Measurements from ENCODE around the gene SLC29A3.
"Not testable (repeated sequence)": the region's sequence is repeated elsewhere in the genome, so short reads cannot be mapped to it uniquely, and the experiment has no call there.

Gene SLC29A3

GRCh38 chr10:71284544-71285179 lies 34.4 kb upstream of the SLC29A3 start:
- DNase-seq: no peak

DNA sequence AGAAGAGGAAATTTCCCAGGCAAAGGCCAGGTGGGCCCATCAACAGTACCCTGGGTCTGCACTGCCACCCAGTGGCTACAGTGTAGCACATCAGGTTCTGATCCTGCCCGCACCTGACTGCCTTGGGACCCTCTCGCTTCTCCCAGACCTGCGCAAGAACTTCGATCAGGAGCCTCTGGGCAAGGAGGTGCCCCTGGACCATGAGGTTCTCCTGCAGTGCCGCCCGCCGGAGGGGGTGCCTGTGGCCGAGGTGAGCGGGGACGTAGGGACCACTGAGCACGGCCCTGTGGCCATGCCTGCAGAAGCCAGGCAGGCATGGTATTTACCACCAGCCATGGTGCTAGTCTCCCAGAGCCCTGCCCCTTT lies 33.9 kb upstream of the SLC29A3 start:
- DNase-seq: peak; percentile 1 to 12

DNA sequence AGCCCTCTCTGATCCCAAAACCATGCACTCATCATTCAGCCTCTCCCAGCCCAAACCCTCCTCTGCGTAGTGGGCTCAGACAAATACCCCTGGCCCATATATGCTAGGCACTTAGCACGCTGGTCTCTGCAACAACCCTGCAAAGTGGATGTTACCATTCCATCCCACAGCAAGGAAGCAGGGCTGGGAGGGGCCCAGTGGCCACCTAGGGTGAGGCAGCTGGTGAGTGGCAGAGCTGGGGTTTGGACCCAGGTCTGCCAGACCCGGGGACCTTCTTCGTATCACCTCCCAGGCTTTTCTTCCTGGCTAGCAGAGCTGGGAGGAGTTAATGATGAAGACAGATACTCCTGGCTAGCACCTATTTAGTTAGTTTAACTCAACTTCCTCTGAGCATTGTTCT lies 33.1 kb upstream of the SLC29A3 start:
- DNase-seq: no peak

GRCh38 chr10:71286521-71287294 lies 32.4 kb upstream of the SLC29A3 start:
- DNase-seq: no peak

DNA sequence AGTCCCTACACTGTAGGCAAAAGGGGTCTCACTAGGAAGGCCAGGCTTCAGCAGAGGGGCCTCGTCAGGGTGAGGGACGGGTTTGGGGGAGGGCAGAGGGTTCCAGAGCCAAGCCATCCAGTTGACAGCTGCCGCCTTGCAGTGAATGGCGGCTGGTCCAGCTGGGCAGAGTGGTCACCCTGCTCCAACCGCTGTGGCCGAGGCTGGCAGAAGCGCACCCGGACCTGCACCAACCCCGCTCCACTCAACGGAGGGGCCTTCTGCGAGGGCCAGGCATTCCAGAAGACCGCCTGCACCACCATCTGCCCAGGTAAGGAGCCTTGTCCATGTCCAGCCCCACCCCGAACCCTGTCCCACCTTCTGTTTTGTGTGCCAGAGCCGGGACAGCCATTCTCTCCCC lies 31.6 kb upstream of the SLC29A3 start:
- DNase-seq: no peak

- DNase-seq: no peak
Measured at GRCh38 chr10:71288461-71288860, 30.6 kb upstream of the SLC29A3 start.

DNA sequence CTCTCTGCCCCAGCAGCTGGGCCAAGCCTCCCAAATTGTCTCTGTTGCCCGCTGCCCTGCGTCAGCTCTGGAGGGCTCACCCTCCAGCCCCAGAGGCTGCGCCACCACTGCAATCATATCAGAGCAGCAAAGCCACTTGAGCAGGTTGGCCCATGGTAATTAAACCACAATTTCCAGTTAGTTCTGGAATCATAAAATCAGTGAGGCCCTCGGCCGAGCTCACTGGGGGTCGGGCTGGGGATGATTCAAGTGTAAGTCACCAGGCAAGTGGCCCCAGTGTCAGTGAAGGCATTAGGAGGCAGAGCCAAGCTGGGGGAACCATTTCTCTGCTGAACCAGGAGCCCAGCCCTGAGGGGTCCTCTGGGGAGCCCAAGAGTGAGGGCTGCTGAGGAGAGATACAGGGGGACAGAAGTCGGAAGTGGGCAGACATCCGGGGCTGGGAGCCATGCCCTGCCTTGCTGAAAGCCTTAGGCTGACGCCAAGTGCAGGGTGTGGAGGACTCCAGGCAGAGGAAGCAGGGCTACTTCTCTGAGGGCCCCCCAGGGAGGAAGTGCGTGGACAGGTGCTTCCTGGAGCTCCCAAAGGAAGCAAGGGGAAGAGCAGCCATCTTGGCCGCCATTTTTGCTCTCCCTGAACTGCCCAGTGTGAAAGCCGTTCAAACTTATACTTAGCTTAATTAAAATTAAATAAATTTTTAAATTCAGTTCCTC lies 29.5 kb upstream of the SLC29A3 start:
- no peak for DNase-seq

DNA sequence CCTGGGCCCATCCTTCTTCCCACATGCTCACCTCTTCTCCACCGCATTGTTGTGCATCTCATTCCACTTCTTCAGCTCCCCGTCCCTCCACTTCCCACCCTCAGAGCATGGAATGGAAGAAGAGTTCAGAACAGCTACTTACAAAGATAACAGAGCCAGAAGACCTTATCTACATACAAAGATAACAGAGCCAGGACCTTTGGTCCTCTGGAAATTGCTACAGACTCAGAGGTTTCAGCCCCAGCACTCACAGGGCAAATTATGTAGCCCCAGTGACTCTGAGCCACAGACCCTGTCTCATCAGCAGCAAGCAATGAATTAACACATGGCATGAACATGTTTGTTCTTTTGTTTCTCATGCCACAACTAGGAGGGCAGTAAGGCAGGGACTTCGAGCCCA lies 28.7 kb upstream of the SLC29A3 start:
- no peak for DNase-seq

DNA sequence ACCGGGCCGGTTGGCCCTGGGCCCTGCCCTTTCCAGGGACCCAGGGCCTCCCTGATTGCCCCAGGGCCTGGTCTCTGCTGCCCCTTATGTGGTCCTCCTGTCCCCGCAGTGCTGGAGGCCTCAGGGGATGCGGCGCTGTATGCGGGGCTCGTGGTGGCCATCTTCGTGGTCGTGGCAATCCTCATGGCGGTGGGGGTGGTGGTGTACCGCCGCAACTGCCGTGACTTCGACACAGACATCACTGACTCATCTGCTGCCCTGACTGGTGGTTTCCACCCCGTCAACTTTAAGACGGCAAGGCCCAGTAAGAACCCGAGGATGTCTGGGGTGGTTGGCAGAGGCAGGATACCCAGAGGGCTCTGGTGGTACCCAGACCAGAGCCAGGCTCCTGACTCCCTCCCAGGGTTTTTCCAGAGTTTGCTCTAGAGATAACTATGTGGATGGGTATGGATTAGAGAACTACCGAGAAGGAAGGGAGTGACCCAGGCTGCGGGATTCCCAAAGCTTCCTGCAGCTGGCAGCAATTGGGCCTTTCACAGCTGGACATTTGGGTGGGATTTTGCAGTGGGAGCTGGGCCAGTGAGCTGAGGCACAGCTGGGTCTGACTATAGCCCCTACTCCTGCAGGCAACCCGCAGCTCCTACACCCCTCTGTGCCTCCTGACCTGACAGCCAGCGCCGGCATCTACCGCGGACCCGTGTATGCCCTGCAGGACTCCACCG lies 28.1 kb upstream of the SLC29A3 start:
- DNase-seq: no peak

- no peak for DNase-seq
Measured at GRCh38 chr10:71291528-71291900, 27.5 kb upstream of the SLC29A3 start.

DNA sequence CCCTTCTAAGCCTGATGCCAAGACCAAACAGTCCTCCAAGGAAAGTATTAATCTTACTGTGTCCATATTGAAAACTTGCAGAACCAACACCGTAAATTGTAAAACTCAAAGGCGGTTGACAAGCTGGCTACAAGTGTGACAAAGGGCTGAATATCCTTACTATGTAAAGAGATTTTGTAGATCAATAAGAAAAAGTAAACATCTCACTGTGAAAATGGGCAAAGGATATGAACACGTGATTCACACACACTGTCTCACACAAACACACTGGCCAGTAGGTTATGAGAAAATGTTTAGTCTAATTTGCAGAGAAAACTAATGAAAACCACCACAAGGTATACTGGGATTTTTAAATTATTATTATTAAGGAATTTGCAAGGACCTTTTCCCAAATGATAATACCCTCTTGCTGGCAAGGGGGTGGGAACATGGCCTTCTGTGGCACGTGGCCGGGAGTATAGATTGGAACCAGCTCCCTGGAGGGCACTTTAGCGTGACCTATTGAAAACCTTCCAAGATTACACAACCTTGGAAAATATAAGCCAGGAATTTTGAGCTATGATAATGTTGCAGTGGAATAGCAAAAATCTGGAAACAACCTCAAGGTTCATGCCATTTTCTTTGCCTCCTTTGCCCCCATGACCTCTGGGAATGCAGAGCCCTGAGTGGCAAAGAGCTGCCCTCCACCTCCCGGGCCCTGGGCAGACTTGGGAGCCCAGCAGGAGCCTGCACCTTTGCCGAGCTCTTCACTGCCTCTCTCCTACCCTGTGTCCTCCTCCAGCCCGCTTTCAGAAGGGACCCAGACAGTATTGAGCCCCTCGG lies 26.2 kb upstream of the SLC29A3 start:
- DNase-seq: no peak

DNA sequence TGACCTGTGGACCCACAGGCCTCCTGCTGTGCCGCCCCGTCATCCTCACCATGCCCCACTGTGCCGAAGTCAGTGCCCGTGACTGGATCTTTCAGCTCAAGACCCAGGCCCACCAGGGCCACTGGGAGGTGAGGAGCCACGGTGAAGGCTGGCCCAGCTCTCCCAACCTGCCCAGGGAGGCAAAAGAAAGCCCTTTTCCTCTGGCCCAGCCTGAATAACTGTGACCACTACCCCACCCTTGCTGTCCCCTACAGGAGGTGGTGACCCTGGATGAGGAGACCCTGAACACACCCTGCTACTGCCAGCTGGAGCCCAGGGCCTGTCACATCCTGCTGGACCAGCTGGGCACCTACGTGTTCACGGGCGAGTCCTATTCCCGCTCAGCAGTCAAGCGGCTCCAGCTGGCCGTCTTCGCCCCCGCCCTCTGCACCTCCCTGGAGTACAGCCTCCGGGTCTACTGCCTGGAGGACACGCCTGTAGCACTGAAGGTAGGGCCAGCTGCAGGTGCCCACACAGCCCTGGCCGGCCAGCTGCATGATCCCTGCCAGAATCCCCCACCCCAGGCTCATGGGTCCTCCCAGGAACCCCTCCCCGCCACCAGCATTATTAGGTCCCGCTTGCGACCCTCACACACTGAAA lies 25.5 kb upstream of the SLC29A3 start:
- DNase-seq: no peak

DNA sequence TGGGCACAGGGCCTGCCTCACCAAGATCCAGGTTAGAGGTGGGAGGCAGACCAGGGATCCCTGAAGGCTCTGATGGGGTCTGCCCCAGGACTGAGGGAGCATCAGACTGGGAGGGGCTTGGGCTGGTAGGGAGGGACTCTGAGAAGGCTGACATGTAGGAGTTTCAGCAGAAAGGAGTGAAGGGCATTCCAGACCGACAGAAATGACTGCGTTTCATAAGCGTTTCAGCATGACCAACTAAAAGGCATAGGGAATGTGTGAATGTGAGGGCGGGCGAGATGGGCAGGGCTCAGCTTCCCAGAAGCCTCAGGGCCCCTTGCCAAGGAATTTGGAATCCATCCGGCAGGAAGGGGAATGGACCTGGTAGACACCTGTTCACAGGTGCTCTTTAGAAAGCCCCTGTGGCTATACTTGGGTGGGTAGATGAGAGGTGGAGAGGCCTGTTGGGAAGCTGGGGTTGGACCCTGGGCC lies 24.9 kb upstream of the SLC29A3 start:
- DNase-seq: no peak

DNA sequence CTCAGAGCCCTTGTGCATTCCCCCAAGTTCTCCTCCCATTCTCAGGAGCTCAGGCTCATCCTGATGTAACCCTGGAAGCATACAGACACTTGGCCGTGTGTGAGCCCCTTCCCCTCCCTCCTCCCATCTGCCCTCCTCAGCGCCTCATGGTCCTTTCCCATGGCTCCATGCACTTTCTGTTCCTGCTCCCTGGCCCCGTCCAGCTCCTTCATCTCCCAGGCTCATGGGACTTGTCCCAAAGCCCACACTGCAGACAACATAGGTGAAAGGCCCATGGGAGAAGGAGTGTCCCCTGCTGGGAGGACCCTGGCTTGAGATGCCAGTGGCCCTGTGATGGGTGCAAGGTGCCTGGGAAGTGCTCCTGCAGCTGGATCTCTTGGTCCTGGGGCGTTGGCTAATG lies 24.2 kb upstream of the SLC29A3 start:
- no peak for DNase-seq

- DNase-seq: no peak
Measured at GRCh38 chr10:71295641-71296040, 23.4 kb upstream of the SLC29A3 start.

- no peak for DNase-seq
Measured at GRCh38 chr10:71296086-71296485, 23.0 kb upstream of the SLC29A3 start.

DNA sequence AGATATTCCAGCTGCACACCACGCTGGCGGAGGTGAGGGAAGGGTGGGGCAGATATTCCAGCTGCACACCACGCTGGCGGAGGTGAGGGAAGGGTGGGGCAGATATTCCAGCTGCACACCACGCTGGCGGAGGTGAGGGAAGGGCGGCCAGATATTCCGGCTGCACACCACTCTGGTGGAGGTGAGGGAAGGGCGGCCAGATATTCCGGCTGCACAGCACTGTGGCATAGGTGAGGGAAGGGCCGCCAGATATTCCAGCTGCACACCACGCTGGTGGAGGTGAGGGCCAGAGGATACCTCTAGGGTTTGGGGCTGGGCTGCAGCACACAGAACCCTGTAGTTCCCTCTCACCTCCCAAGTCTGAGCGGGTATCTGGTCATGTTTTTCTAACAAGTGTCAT lies 22.2 kb upstream of the SLC29A3 start:
- not testable (repeated sequence) for DNase-seq

GRCh38 chr10:71297343-71297742 lies 21.7 kb upstream of the SLC29A3 start:
- DNase-seq: no peak

DNA sequence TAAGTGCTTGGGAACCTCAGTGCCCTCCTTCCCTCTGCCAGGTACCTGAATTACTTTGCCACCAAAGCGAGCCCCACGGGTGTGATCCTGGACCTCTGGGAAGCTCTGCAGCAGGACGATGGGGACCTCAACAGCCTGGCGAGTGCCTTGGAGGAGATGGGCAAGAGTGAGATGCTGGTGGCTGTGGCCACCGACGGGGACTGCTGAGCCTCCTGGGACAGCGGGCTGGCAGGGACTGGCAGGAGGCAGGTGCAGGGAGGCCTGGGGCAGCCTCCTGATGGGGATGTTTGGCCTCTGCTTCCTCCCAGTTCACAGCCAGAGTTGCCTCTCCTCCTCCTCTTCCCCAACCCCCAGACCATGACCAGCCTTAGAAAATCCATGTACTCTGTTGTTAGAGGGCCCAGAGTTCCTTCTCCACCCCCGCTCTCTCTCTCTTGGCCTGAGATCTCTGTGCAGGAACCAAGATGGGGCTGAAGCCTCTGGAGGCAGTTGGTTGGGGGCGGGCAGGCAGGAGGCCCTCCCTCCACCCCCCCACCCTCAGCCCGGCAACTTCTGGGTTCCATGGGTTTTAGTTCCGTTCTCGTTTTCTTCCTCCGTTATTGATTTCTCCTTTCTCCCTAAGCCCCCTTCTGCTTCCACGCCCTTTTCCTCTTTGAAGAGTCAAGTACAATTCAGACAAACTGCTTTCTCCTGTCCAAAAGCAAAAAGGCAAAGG lies 19.8 kb upstream of the SLC29A3 start:
- DNase-seq: no peak

DNA sequence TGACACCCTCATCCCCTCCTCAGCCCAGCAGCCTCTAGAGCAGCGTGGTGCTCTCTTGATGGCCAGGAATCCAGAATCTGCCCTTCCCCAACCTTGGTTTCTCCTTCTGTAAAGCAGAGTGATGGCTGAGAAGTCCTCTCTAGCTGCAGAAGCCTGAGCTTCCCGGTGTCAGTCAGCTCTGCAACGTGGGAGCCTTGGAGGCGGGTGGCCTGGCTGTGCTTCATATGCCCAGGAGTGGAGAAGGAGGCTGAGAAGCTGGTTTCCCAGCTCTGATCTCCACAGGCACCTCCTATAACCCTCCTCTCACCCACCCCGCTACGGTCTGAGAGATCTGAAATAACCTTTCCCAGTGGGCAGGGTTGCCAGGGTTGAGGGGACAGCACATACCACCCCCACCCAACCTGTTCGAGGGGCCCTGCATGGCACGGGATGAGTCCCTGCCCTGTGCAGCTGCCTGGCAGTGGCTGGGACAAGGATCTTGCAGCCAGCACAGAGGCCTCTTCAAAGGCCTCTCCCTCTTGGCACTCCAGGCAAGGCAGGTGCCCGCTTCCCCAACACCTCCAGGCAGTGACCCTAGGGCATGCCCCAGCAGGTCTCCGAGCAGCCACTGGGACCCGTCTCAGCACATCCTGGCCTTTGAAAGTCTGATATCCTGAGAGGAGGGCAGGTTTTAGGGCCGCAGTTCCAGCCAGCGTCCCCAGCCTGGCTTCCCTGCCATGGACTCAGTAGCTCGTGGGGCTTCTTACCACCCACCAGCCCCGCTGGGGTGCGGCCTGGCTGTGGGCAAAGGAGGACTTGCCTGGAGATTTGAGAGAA lies 18.3 kb upstream of the SLC29A3 start:
- DNase-seq: no peak

Data from AML-193 (cell line).